LNCAP (cell line): ENCODE data around the gene STPG2.

Source experiments
- TF ChIP-seq, protein P1 (sequence below): fragments of 450-650 bp; IDR thresholded peaks from 2 replicates; pipeline ENCODE4 v1.5.1; 2017; ENCODE audit warnings: mild to moderate bottlenecking

Gene STPG2

DNA sequence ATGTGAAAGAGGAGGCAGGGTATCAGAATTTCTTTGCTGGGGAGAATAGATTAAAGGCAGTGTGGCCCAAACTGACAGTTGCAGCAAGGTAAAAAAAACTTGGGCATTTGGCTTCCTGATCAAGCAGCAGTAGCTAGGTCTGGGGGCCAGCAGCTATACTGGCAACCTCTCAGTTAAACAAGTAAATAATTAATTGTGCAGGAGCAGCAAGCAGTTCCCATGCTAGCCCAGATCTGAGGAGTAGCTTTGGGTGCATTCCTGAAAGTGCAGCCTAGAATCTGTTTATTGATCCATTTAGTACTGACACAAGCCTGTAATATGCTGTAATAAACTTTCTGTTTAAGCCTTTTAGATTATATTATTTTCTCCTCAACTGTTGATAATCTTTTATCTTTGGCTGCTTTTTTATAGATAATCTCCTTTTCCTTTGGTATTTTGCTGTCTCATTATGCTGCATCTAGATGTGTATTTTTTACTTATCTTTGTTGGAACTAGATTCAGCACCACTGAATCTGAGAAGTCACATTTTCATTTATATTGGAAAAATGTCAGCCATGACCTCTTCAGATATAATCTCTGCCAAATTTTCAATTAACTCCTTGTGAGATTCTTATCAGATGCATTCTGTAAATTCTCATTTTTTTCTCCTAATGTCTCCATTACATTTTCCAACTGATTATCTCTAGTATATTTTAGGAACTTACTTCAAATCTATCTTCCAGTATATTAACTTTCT, 276.3 kb downstream of the STPG2 start:
- TF ChIP-seq, protein P1, sequence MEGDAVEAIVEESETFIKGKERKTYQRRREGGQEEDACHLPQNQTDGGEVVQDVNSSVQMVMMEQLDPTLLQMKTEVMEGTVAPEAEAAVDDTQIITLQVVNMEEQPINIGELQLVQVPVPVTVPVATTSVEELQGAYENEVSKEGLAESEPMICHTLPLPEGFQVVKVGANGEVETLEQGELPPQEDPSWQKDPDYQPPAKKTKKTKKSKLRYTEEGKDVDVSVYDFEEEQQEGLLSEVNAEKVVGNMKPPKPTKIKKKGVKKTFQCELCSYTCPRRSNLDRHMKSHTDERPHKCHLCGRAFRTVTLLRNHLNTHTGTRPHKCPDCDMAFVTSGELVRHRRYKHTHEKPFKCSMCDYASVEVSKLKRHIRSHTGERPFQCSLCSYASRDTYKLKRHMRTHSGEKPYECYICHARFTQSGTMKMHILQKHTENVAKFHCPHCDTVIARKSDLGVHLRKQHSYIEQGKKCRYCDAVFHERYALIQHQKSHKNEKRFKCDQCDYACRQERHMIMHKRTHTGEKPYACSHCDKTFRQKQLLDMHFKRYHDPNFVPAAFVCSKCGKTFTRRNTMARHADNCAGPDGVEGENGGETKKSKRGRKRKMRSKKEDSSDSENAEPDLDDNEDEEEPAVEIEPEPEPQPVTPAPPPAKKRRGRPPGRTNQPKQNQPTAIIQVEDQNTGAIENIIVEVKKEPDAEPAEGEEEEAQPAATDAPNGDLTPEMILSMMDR, result no peak

GRCh38 chr4:97851115-97851514, 292.2 kb downstream of the STPG2 start:
- TF ChIP-seq, protein P1, result no peak

DNA sequence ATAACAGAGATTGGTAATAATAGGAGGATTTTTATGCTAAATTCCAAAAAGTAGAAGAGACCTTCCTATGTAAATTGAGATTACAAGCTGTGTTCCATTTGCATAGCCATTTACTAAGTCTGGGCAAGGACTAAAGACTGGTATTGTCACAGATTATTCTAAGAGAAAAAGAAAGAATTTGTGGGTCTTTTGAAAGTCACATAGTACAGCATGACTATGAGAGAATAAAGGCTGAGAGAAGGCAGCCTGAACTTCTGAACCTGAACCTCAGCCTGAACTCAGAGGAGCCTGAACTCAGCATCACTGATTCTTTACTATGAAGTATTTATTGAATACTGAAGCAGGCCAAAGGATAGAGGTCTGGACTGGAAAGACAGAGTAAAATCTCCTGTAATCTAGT, 297.5 kb downstream of the STPG2 start:
- TF ChIP-seq, protein P1, result no peak

GRCh38 chr4:97841512-97841911, 301.8 kb downstream of the STPG2 start:
- TF ChIP-seq, protein P1, result no peak

DNA sequence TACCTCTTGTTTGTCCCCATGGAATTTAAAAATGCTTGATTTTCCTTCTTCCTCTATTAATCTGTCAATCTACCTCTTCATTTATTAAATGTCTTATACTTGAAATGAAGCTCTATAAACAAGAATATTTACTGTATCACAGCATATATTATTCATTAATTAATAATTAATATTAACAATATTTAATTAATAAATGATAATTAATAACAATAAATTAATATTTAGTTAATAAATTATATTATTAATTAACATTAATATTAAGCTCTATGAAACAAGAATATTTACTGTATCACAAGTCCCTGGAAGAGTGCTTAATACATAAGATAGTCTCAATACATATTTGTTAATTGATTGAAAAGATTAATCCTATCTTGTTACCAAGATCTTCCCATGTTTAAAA, 306.6 kb downstream of the STPG2 start:
- TF ChIP-seq, protein P1, result no peak

DNA sequence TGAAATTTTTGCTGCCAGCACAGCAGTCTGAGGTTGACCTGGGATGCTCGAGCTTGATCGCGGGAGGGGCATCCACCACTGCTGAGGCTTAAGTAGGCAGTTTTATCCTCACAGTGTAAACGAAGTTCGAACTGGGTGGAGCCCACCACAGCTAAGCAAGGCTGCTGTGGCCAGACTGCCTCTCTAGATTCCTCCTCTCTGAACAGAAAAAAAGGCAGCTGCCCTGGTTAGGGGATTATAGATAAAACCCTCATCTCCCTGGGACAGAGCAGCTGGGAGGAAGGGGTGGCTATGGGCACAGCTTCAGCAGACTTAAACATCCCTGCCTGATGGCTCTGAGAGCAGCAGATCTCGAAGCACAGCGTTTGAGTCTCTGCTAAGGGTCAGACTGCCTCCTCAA, 314.6 kb downstream of the STPG2 start:
- TF ChIP-seq, protein P1, result no peak

DNA sequence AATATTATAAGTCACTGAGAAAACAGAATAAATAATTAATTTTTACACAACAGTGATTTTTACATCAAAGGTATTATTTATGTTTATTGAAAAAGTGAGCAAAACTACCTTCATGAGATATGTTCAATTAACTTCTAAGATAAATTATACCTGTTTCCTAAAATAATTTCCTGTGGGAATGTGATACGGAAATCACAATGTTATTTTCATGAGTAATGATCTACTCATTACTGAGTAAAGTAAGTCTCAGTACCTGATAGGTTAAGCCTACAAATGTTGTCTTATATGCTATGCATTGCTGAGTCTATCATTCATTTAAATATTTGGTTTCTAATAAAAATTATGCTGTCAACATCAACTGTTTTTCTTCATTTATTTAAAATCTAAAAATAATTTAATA, 324.0 kb downstream of the STPG2 start:
- TF ChIP-seq, protein P1, result no peak

DNA sequence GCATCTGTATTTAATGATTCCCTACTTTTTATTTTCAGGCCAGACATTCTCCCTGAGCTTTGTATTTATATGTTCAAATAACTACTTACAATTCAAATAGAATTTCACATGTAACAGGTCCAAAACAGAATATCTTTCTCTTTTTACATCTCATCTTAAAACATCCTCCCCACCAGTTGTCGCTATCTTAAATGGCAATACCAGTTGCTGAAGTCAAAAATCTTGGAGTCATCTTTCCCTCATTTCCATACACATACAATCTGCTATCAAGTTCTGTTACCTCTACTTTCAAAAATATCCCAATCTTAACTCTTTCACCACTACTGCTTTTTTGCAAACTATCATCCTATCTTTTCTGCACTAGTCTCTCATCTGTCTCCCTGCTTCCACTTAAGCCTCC, 330.5 kb downstream of the STPG2 start:
- TF ChIP-seq, protein P1, result no peak
